Pancreas (tissue), 10 donors: ENCODE data around the gene LHFPL3. TPM values are rescaled to one million over a fixed set of nuclear protein-coding genes. Genes with fewer than 3 reads are reported as not detected.
"Not testable (repeated sequence)": the region's sequence is repeated elsewhere in the genome, so short reads cannot be mapped to it uniquely, and the experiment has no call there.

Source experiments
- ATAC-seq, 4 donors: fragments of 200-7000 bp; cut with Tn5 transposase; one replicate each; pipeline versions ENCODE4 v1.8.0 to v1.9.1; 2020; ENCODE audit warnings: mild to moderate bottlenecking in 4 of 4, moderate library complexity in 4 of 4
- DNase-seq, 6 donors: peaks; one replicate each; pipeline ENCODE4 v3.0.0-alpha.2; 2020
- FAIRE-seq: peaks from 2 replicates; lab custom pipeline; 2012; peaks lifted over from hg19 to GRCh38; lab: Jason Lieb, UNC
- H3K27ac ChIP-seq, 4 donors: fragments of 200-600 bp; sonication (generic); 1 replicate in 3 of 4; 2 replicates in 1 of 4; pipeline versions ENCODE4 v1.5.0 to v1.8.0; 2020
- H3K27me3 ChIP-seq, 4 donors: fragments of 200-600 bp; one replicate each; pipeline ENCODE4 v1.8.0; 2021
- H3K36me3 ChIP-seq, 3 donors: fragments of 200-600 bp; sonication (generic) in 1 of 3; one replicate each; pipeline versions ENCODE4 v1.5.0 to v1.8.0; 2020 to 2021
- H3K4me1 ChIP-seq, 3 donors: fragments of 200-600 bp; one replicate each; pipeline ENCODE4 v1.8.0; 2021
- H3K4me3 ChIP-seq, 4 donors: fragments of 200-600 bp; sonication (generic) in 2 of 4; one replicate each; pipeline versions ENCODE4 v1.5.0 to v1.8.0; 2020 to 2021
- H3K9me3 ChIP-seq, 4 donors: fragments of 200-600 bp; one replicate each; pipeline ENCODE4 v1.8.0; 2021
- CTCF ChIP-seq, 4 donors: fragments of 200-600 bp; sonication (generic) in 3 of 4; IDR thresholded peaks; one replicate each; pipeline versions ENCODE4 v1.5.0 to v1.8.0; 2021; ENCODE audit warnings: antibody characterized with exemption in 4 of 4
- WGBS, 2 donors: extraction: QIAGEN DNeasy Blood & Tissue Kit; methylation state at CpG; one replicate each; pipeline ENCODE4 v1.1.7; 2013; 5-methylcytosine and 5-hydroxymethylcytosine counted together
- intact Hi-C, 3 donors: fragments of 100-400 bp; cut with DNase I; formaldehyde crosslinking; loops; one replicate each; pipeline versions ENCODE4 v1.11.1 to v1.14.2; 2022
- polyA plus RNA-seq, 2 donors: library from polyadenylated mRNA; stranded (reverse); fragments of 200-250 nt; gene quantifications; one replicate each; pipeline ENCODE4 v1.2.3, GENCODE V29; 2013
- total RNA-seq, 6 donors: library from RNA; stranded (reverse); fragmentation: NEBNext Ultra II Directional in 4 of 6; extraction: Animal tissue kit (Norgen Biotek cat#: 25700) in 4 of 6; gene quantifications; one replicate each; pipeline versions ENCODE4 v1.2.1 to v1.2.4, GENCODE V29; 2021 to 2023
- donor health status: healthy with polysubstance abuse.
- donor health status: DM: no; HTN: no; CAD: no; lungs with moderate emphysema.
- donor health status: DM: no; HTN: no; CAD: no.
- donor health status: control.
- donor health status: control.
- donor health status: Bipolar disorder and iron deficiency.
- donor health status: DM: yes; HTN: yes; CAD: no.
- donor health status: DM: no; HTN: no; CAD: no.
- donor health status: DM: no; HTN: no; CAD: no.
- donor health status: DM: yes; HTN: yes; CAD: no.

LHFPL3 gene
- total and polyA plus RNA-seq, 8 donors: not detected

GRCh38 chr7:104921596-104921995 is 593.2 kb downstream of the LHFPL3 start:
- TF ChIP-seq CTCF (IDR thresholded peaks at IDR 0.05): no peak
- no peak for ATAC-seq
- WGBS, 2 donors: 95 to 96% methylated on average over 2 of the region's 2 CpGs
- H3K4me3 ChIP-seq: no peak overlapping the region
- H3K9me3 ChIP-seq: no peaks in the 10 kb centered on the region
- H3K27ac ChIP-seq: no peak overlapping the region
- H3K4me1 ChIP-seq: peaks cover 0 to 11% (median 9%) of the 10 kb centered on the region in 3 donors
- no peaks in the 10 kb centered on the region for H3K36me3 ChIP-seq
- no peak for FAIRE-seq
- DNase-seq: no peak
- intact Hi-C loops: no loop called here
- H3K27me3 ChIP-seq: no peaks in the 10 kb centered on the region

GRCh38 chr7:104922182-104923009 is 594.0 kb downstream of the LHFPL3 start:
- DNase-seq (no peak), ATAC-seq (peak in 2 of 4 donors; percentile 7 to 9), FAIRE-seq (no peak)
- no peak for TF ChIP-seq CTCF (IDR thresholded peaks at IDR 0.05)
- Histone ChIP-seq H3K27me3 (no peaks in the 10 kb centered on the region), H3K4me1 (peaks cover 7 to 18% (median 13%) of the 10 kb centered on the region in 3 donors), H3K36me3 (no peaks in the 10 kb centered on the region), H3K27ac (peak overlapping the region in 1 of 4 donors; percentile 81), H3K4me3 (no peak overlapping the region), H3K9me3 (no peaks in the 10 kb centered on the region)
- intact Hi-C loops: no loop called here
- 49 to 57% methylated on average over 5 of the region's 5 CpGs for WGBS, 2 donors

- WGBS, 2 donors: 5 to 6% methylated on average over 4 of the region's 4 CpGs
- peak; percentile 78 to 90 (median 86) for ATAC-seq
- H3K4me1 ChIP-seq: peaks cover 7 to 24% (median 13%) of the 10 kb centered on the region in 3 donors
- DNase-seq: peak in 5 of 6 donors; percentile 66 to 87 (median 75)
- no peaks in the 10 kb centered on the region for H3K27me3 ChIP-seq
- peak overlapping the region in 1 of 4 donors; percentile 5 for H3K4me3 ChIP-seq
- FAIRE-seq: no peak
- no peaks in the 10 kb centered on the region for H3K9me3 ChIP-seq
- TF ChIP-seq CTCF (IDR thresholded peaks at IDR 0.05): peak in 3 of 4 donors; percentile 39 to 63 (median 55)
- intact Hi-C loops: no loop called here
- H3K36me3 ChIP-seq: no peaks in the 10 kb centered on the region
- H3K27ac ChIP-seq: peak overlapping the region in 2 of 4 donors; percentile 81
Observed at GRCh38 chr7:104923010-104923421, 594.6 kb downstream of the LHFPL3 start.

GRCh38 chr7:104926189-104926588 is 597.8 kb downstream of the LHFPL3 start:
- H3K9me3 ChIP-seq, ATAC-seq, H3K27me3 ChIP-seq, intact Hi-C loops, FAIRE-seq, DNase-seq, H3K36me3 ChIP-seq: not testable (repeated sequence)
- 55 to 60% methylated on average over 5 of the region's 5 CpGs for WGBS, 2 donors
- Histone ChIP-seq H3K4me3 (peak overlapping the region in 3 of 4 donors; percentile 2 to 24 (median 19)), H3K27ac (peak overlapping the region in 2 of 4 donors; percentile 76 to 81), H3K4me1 (peaks cover 7 to 24% (median 13%) of the 10 kb centered on the region in 3 donors)

GRCh38 chr7:104926601-104927041 is 598.2 kb downstream of the LHFPL3 start:
- no peak for TF ChIP-seq CTCF (IDR thresholded peaks at IDR 0.05)
- intact Hi-C loops: no loop called here
- 12 to 14% methylated on average over 5 of the region's 5 CpGs for WGBS, 2 donors
- peak; percentile 53 to 60 (median 58) for ATAC-seq
- H3K9me3 ChIP-seq: no peaks in the 10 kb centered on the region
- peaks cover 7 to 24% (median 13%) of the 10 kb centered on the region in 3 donors for H3K4me1 ChIP-seq
- H3K27me3 ChIP-seq: no peaks in the 10 kb centered on the region
- DNase-seq: no peak
- FAIRE-seq: no peak
- H3K36me3 ChIP-seq: no peaks in the 10 kb centered on the region
- peak overlapping the region in 1 of 4 donors; percentile 24 for H3K4me3 ChIP-seq
- peak overlapping the region in 3 of 4 donors; percentile 33 to 81 (median 76) for H3K27ac ChIP-seq
